Measurements from ENCODE around the gene RALGAPA1. TPM values are rescaled to one million over a fixed set of nuclear protein-coding genes. Genes with fewer than 3 reads are reported as not detected.

RALGAPA1 gene
- total RNA-seq, 4 donors from 2014 or later, result 52.5 to 127 (median 67.7) TPM

- H3K36me3 ChIP-seq, result no peaks in the 10 kb centered on the region
- H3K4me3 ChIP-seq, result no peak overlapping the region
- no peaks in the 10 kb centered on the region for H3K27me3 ChIP-seq
- no peak overlapping the region for H3K27ac ChIP-seq
- peaks cover 2% of the 10 kb centered on the region for H3K4me1 ChIP-seq
- no peaks in the 10 kb centered on the region for H3K9me3 ChIP-seq
- no peak for DNase-seq (ENCODE audit: low spot score in 2 of 2)
- WGBS, result 72% methylated on average over 13 of the region's 13 CpGs
- TF ChIP-seq POLR2AphosphoS5 (IDR thresholded peaks at IDR 0.05), result no peak
- TF ChIP-seq CTCF (IDR thresholded peaks at IDR 0.05), result peak; percentile 40 to 46
These were observed 9.4 kb upstream of the RALGAPA1 start for GRCh38 chr14:35818346-35819115.

GRCh38 chr14:35814371-35815005 lies 5.4 kb upstream of the RALGAPA1 start:
- Histone ChIP-seq H3K36me3 (no peaks in the 10 kb centered on the region), H3K27ac (no peak overlapping the region), H3K9me3 (no peaks in the 10 kb centered on the region), H3K4me1 (no peaks in the 10 kb centered on the region), H3K4me3 (no peak overlapping the region), H3K27me3 (no peaks in the 10 kb centered on the region)
- DNase-seq (ENCODE audit: low spot score in 2 of 2), result no peak
- TF ChIP-seq POLR2A (IDR thresholded peaks at IDR 0.05) (no peak), EP300 (IDR thresholded peaks at IDR 0.05) (no peak), POLR2AphosphoS5 (IDR thresholded peaks at IDR 0.05) (no peak), CTCF (IDR thresholded peaks at IDR 0.05) (peak in 1 of 2 donors; percentile 67)
- WGBS, result 38% methylated on average over 3 of the region's 3 CpGs

GRCh38 chr14:35810963-35811362 lies 1.9 kb upstream of the RALGAPA1 start:
- no peak overlapping the region for H3K27ac ChIP-seq
- 89% methylated on average over 4 of the region's 4 CpGs for WGBS
- TF ChIP-seq CTCF (IDR thresholded peaks at IDR 0.05) (no peak), POLR2AphosphoS5 (IDR thresholded peaks at IDR 0.05) (no peak), POLR2A (IDR thresholded peaks at IDR 0.05) (no peak), EP300 (IDR thresholded peaks at IDR 0.05) (no peak)
- H3K9me3 ChIP-seq, result no peaks in the 10 kb centered on the region
- no peaks in the 10 kb centered on the region for H3K36me3 ChIP-seq
- no peak overlapping the region for H3K4me3 ChIP-seq
- no peak for DNase-seq (ENCODE audit: low spot score in 2 of 2)
- peaks cover 21% of the 10 kb centered on the region for H3K4me1 ChIP-seq
- no peaks in the 10 kb centered on the region for H3K27me3 ChIP-seq

GRCh38 chr14:35809597-35809996 lies 502 bp upstream of the RALGAPA1 start:
- Histone ChIP-seq H3K9me3 (no peaks in the 10 kb centered on the region), H3K4me1 (peaks cover 25% of the 10 kb centered on the region), H3K27ac (peak overlapping the region; percentile 91), H3K36me3 (no peaks in the 10 kb centered on the region), H3K27me3 (no peaks in the 10 kb centered on the region), H3K4me3 (no peak overlapping the region)
- no peak for DNase-seq (ENCODE audit: low spot score in 2 of 2)
- WGBS, result 14% methylated on average over 2 of the region's 2 CpGs
- TF ChIP-seq EP300 (IDR thresholded peaks at IDR 0.05) (no peak), POLR2A (IDR thresholded peaks at IDR 0.05) (no peak), CTCF (IDR thresholded peaks at IDR 0.05) (no peak)

GRCh38 chr14:35808076-35808637 lies 938 bp downstream of the RALGAPA1 start:
- no peaks in the 10 kb centered on the region for H3K36me3 ChIP-seq
- WGBS, result 1% methylated on average over 11 of the region's 11 CpGs
- no peak for DNase-seq (ENCODE audit: low spot score in 2 of 2)

More at GRCh38 chr14:35808076-35808637, 938 bp downstream of the RALGAPA1 start:
- Histone ChIP-seq H3K9me3 (no peaks in the 10 kb centered on the region), H3K4me3 (peak overlapping the region; percentile 82), H3K27me3 (no peaks in the 10 kb centered on the region), H3K4me1 (peaks cover 29% of the 10 kb centered on the region), H3K27ac (peak overlapping the region; percentile 91)
- TF ChIP-seq POLR2AphosphoS5 (IDR thresholded peaks at IDR 0.05), result no peak
- no peak for TF ChIP-seq POLR2A (IDR thresholded peaks at IDR 0.05)
- TF ChIP-seq EP300 (IDR thresholded peaks at IDR 0.05), result no peak
- no peak for TF ChIP-seq CTCF (IDR thresholded peaks at IDR 0.05)

Data from suprapubic skin (tissue), 4 donors.